Esophagus muscularis mucosa (tissue), 4 donors: ENCODE results near the gene EHD1. TPM values are rescaled to one million over a fixed set of nuclear protein-coding genes. Genes with fewer than 3 reads are reported as not detected.
"Not testable (repeated sequence)": the region's sequence is repeated elsewhere in the genome, so short reads cannot be mapped to it uniquely, and the experiment has no call there.

ENCODE experiments used
- DNase-seq: peaks from one replicate; pipeline ENCODE4 v3.0.0-alpha.2; 2017; ENCODE audit errors: extremely low spot score
- H3K27ac ChIP-seq, 4 donors: fragments of 200-600 bp; sonication (generic); replicated peaks in 1 of 4; 1 replicate in 3 of 4; 2 replicates in 1 of 4; pipeline ENCODE4 v1.5.1; 2016 to 2019; ENCODE audit warnings: mild to moderate bottlenecking in 1 of 4
- H3K27me3 ChIP-seq, 4 donors: fragments of 200-600 bp; sonication (generic); one replicate each; pipeline versions ENCODE4 v1.5.1 to v1.6.0; 2016 to 2019
- H3K36me3 ChIP-seq, 4 donors: fragments of 200-600 bp; sonication (generic); one replicate each; pipeline ENCODE4 v1.5.1; 2016 to 2019
- H3K4me1 ChIP-seq, 4 donors: fragments of 200-600 bp; sonication (generic); one replicate each; pipeline ENCODE4 v1.5.1; 2016 to 2019
- H3K4me3 ChIP-seq, 4 donors: fragments of 200-600 bp; sonication (generic); 1 replicate in 2 of 4; 2 replicates in 2 of 4; pipeline ENCODE4 v1.5.1; 2016 to 2019; ENCODE audit warnings: mild to moderate bottlenecking in 4 of 4, moderate library complexity in 1 of 4
- H3K9me3 ChIP-seq, 4 donors: fragments of 200-600 bp; sonication (generic); 1 replicate in 3 of 4; 2 replicates in 1 of 4; pipeline ENCODE4 v1.5.1; 2016 to 2019
- CTCF ChIP-seq, 3 experiments: fragments of 200-600 bp in 2 of 3; fragments of 450-650 bp in 1 of 3; sonication (generic) in 2 of 3; IDR thresholded peaks; one replicate each; pipeline ENCODE4 v1.5.1; 2017 to 2019; ENCODE audit warnings: antibody characterized with exemption in 3 of 3, mild to moderate bottlenecking in 2 of 3, moderate library complexity in 1 of 3
- EP300 ChIP-seq: sonication (generic); formaldehyde crosslinking; IDR thresholded peaks from one replicate; pipeline ENCODE4 v1.6.1; 2017; ENCODE audit warnings: antibody characterized with exemption
- POLR2A ChIP-seq: fragments of 450-650 bp; IDR thresholded peaks from one replicate; pipeline ENCODE4 v1.6.1; 2017; ENCODE audit warnings: antibody characterized with exemption, moderate library complexity, mild to moderate bottlenecking, low read depth
- POLR2AphosphoS5 ChIP-seq, 2 donors: sonication (generic); formaldehyde crosslinking; IDR thresholded peaks; one replicate each; pipeline ENCODE4 v1.6.1; 2017; ENCODE audit warnings: antibody characterized with exemption in 2 of 2
- WGBS: methylation state at CpG from one replicate; pipeline ENCODE4 v1.1.5; 2018; 5-methylcytosine and 5-hydroxymethylcytosine counted together
- intact Hi-C: fragments of 100-400 bp; cut with DNase I; formaldehyde crosslinking; loops from one replicate; pipeline ENCODE4 v1.15.1; 2023
- total RNA-seq, 4 donors: library from RNA; depleted of rRNA; stranded (reverse); fragments of >200 nt; gene quantifications; one replicate each; pipeline versions ENCODE4 v1.1.0 to v1.2.1, GENCODE V29; 2016

Gene EHD1
- total RNA-seq, 4 donors from 2014 or later: 57.0 to 193 (median 104) TPM

DNA sequence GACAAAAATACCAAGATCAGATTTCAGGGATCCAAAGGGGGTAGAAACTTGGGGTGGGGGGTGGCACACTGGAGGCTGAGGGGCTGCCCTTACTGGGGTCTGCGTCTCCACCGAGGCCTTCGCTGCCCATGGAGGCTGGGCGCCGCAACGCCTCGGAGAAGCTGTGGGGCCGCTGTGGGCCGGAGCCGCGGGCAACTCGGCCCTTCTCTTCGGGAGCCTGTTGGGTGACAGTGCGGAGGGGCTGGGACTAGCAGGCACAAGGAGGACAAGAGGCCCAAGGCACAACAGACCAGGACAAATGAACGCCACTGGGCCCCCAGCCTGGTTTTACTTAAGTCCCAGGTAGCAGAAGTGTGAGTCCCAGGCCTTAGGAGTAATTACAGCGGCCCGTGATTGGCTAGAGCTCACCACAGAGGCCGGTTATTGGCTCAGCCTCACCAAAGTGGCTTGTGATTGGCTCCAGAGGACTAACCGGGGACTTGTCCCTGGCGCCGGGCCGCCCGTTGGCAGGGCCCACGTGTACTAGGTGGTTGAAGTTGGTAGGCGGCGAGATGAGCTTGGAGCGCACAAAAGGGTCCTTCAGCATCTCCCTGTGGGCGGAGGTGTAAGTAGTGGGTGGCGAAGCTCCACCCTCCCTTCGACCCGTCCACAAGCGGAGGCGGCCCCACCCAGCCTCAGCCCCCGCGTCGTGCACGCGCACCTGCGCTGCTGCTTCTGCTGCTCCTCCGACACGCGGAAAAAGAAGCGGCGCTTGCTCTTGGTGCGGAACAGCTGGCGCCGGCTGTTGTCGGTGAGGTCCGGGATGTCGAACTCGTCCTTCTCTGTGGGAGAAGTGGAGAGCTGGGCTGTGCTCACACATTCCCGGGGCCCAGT, 51.6 kb downstream of the EHD1 start:
- TF ChIP-seq EP300 (no peak), CTCF (IDR thresholded peaks at IDR 0.05) (no peak)
- intact Hi-C loops: no loop called here
- Histone ChIP-seq H3K27me3 (no peaks in the 10 kb centered on the region), H3K4me3 (no peak overlapping the region), H3K36me3 (no peaks in the 10 kb centered on the region), H3K27ac (no peak overlapping the region), H3K9me3 (no peaks in the 10 kb centered on the region), H3K4me1 (no peaks in the 10 kb centered on the region)
- WGBS: 87% methylated on average over 27 of the region's 52 CpGs
- no peak for DNase-seq

- no peaks in the 10 kb centered on the region for H3K9me3 ChIP-seq
- intact Hi-C loops: no loop called here
- H3K4me1 ChIP-seq: no peaks in the 10 kb centered on the region
- no peak overlapping the region for H3K4me3 ChIP-seq
- no peak for TF ChIP-seq CTCF (IDR thresholded peaks at IDR 0.05)
- TF ChIP-seq EP300: no peak
- no peak for TF ChIP-seq POLR2A
- no peak for TF ChIP-seq POLR2AphosphoS5 (IDR thresholded peaks at IDR 0.05)
- H3K27ac ChIP-seq: no peak overlapping the region
- H3K27me3 ChIP-seq: no peaks in the 10 kb centered on the region
- 100% methylated on average over 2 of the region's 7 CpGs for WGBS
- H3K36me3 ChIP-seq: no peaks in the 10 kb centered on the region
- no peak for DNase-seq
These were observed 52.4 kb downstream of the EHD1 start for GRCh38 chr11:64826062-64826461.

GRCh38 chr11:64823568-64824119, 54.8 kb downstream of the EHD1 start:
- no peak overlapping the region for H3K4me3 ChIP-seq
- no peak for TF ChIP-seq CTCF (IDR thresholded peaks at IDR 0.05)
- no peak for TF ChIP-seq POLR2A
- no peak for TF ChIP-seq POLR2AphosphoS5 (IDR thresholded peaks at IDR 0.05)
- TF ChIP-seq EP300: no peak
- no peak overlapping the region for H3K27ac ChIP-seq
- no peak for DNase-seq
- intact Hi-C loops: no loop called here
- H3K36me3 ChIP-seq: no peaks in the 10 kb centered on the region
- H3K9me3 ChIP-seq: no peaks in the 10 kb centered on the region
- no peaks in the 10 kb centered on the region for H3K27me3 ChIP-seq
- no peaks in the 10 kb centered on the region for H3K4me1 ChIP-seq
- WGBS: 65% methylated on average over 11 of the region's 11 CpGs

GRCh38 chr11:64817476-64817875, 60.9 kb downstream of the EHD1 start:
- WGBS: 76% methylated on average over 3 of the region's 3 CpGs
- Histone ChIP-seq H3K27me3 (no peaks in the 10 kb centered on the region), H3K4me3 (no peak overlapping the region), H3K9me3 (no peaks in the 10 kb centered on the region), H3K4me1 (no peaks in the 10 kb centered on the region), H3K27ac (no peak overlapping the region), H3K36me3 (no peaks in the 10 kb centered on the region)
- intact Hi-C loops: no loop called here
- no peak for DNase-seq
- TF ChIP-seq EP300 (no peak), POLR2AphosphoS5 (IDR thresholded peaks at IDR 0.05) (no peak), POLR2A (no peak), CTCF (IDR thresholded peaks at IDR 0.05) (no peak)

DNA sequence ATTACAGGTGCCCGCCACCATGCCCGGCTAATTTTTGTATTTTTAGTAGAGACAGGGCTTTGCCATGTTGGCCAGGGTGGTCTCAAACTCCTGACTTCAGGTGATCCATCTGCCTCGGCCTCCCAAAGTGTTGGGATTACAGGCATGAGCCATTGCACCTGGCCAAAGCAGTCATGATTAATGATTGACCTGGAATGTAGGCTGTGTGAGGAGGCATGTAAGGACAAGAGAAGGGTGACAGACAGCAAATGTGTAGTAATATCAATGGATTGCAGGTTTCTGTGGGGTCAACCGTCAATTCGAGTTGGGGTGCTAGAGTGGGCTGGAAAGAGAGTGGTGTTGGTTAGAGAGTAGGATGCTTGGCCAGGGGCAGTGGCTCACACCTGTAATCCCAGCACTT, 63.0 kb downstream of the EHD1 start:
- H3K9me3 ChIP-seq, H3K36me3 ChIP-seq, H3K27ac ChIP-seq, H3K4me1 ChIP-seq, H3K4me3 ChIP-seq, DNase-seq, intact Hi-C loops, H3K27me3 ChIP-seq: not testable (repeated sequence)
- WGBS: 84% methylated on average over 5 of the region's 5 CpGs
